Left ventricle myocardium inferior (tissue), 1 donor: ENCODE results near the gene FANCC. TPM values are rescaled to one million over a fixed set of nuclear protein-coding genes. Genes with fewer than 3 reads are reported as not detected.

Source experiments
- DNase-seq: peaks from one replicate; pipeline ENCODE4 v3.0.0-alpha.2; 2020
- H3K27ac ChIP-seq: fragments of 200-600 bp; replicated peaks from 2 replicates; pipeline ENCODE4 v1.8.0; 2021
- H3K27me3 ChIP-seq: fragments of 200-600 bp; 2 replicates; pipeline ENCODE4 v1.8.0; 2021; ENCODE audit warnings: low read depth
- H3K36me3 ChIP-seq: fragments of 200-600 bp; 2 replicates; pipeline ENCODE4 v1.8.0; 2021
- H3K4me1 ChIP-seq: fragments of 200-600 bp; 2 replicates; pipeline ENCODE4 v1.8.0; 2021
- H3K4me3 ChIP-seq: fragments of 200-600 bp; 2 replicates; pipeline ENCODE4 v1.8.0; 2021; ENCODE audit warnings: mild to moderate bottlenecking, moderate library complexity
- H3K9me3 ChIP-seq: fragments of 200-600 bp; replicated peaks from 2 replicates; pipeline ENCODE4 v1.8.0; 2021
- CTCF ChIP-seq: fragments of 200-600 bp; IDR thresholded peaks from 2 replicates; pipeline ENCODE4 v1.8.0; 2021; ENCODE audit warnings: antibody characterized with exemption, mild to moderate bottlenecking, borderline replicate concordance
- intact Hi-C: fragments of 100-400 bp; cut with micrococcal nuclease; formaldehyde crosslinking; loops from one replicate; pipeline ENCODE4 v1.11.0; 2022
- total RNA-seq: library from RNA; stranded (reverse); fragmentation: NEBNext Ultra II Directional; extraction: Animal tissue kit (Norgen Biotek cat#: 25700); gene quantifications from one replicate; pipeline ENCODE4 v1.2.1, GENCODE V29; 2021
- donor health status: DM: no; HTN: yes; CAD: no; lungs with severe emphysema.

The FANCC gene
- total RNA-seq, 1 donor from 2014 or later, result 4.1 TPM

GRCh38 chr9:95188459-95188858 is 129.1 kb downstream of the FANCC start:
- Histone ChIP-seq H3K36me3 (no peaks in the 10 kb centered on the region), H3K27me3 (no peaks in the 10 kb centered on the region), H3K4me1 (peaks cover 20% of the 10 kb centered on the region), H3K27ac (peak overlapping the region; percentile 52), H3K4me3 (no peak overlapping the region), H3K9me3 (no peaks in the 10 kb centered on the region)
- intact Hi-C loops, result no loop called here
- no peak for TF ChIP-seq CTCF
- DNase-seq, result no peak

- H3K9me3 ChIP-seq, result no peaks in the 10 kb centered on the region
- no peaks in the 10 kb centered on the region for H3K36me3 ChIP-seq
- H3K27ac ChIP-seq, result no peak overlapping the region
- H3K4me1 ChIP-seq, result peaks cover 20% of the 10 kb centered on the region
- intact Hi-C loops, result no loop called here
- no peak overlapping the region for H3K4me3 ChIP-seq
- H3K27me3 ChIP-seq, result no peaks in the 10 kb centered on the region
- no peak for TF ChIP-seq CTCF
- DNase-seq, result no peak
Measured at GRCh38 chr9:95185956-95186355, 131.6 kb downstream of the FANCC start.

- TF ChIP-seq CTCF, result peak; percentile 60
Measured at GRCh38 chr9:95182854-95183563, 134.5 kb downstream of the FANCC start.

GRCh38 chr9:95181835-95182234 is 135.7 kb downstream of the FANCC start:
- Histone ChIP-seq H3K36me3 (no peaks in the 10 kb centered on the region), H3K27me3 (no peaks in the 10 kb centered on the region), H3K27ac (no peak overlapping the region), H3K4me3 (no peak overlapping the region), H3K4me1 (no peaks in the 10 kb centered on the region), H3K9me3 (no peaks in the 10 kb centered on the region)
- intact Hi-C loops, result no loop called here
- TF ChIP-seq CTCF, result no peak
- DNase-seq, result no peak

More at GRCh38 chr9:95182854-95183563, 134.5 kb downstream of the FANCC start:
- no peaks in the 10 kb centered on the region for H3K9me3 ChIP-seq
- no peaks in the 10 kb centered on the region for H3K36me3 ChIP-seq
- no peak for DNase-seq
- intact Hi-C loops, result no loop called here
- no peak overlapping the region for H3K27ac ChIP-seq
- H3K4me1 ChIP-seq, result peaks cover 2% of the 10 kb centered on the region
- no peaks in the 10 kb centered on the region for H3K27me3 ChIP-seq
- H3K4me3 ChIP-seq, result no peak overlapping the region

- H3K4me3 ChIP-seq, result no peak overlapping the region
- intact Hi-C loops, result no loop called here
- peak; percentile 57 for TF ChIP-seq CTCF
- no peaks in the 10 kb centered on the region for H3K4me1 ChIP-seq
- no peak for DNase-seq
- H3K9me3 ChIP-seq, result no peaks in the 10 kb centered on the region
- H3K36me3 ChIP-seq, result no peaks in the 10 kb centered on the region
- H3K27ac ChIP-seq, result no peak overlapping the region
- no peaks in the 10 kb centered on the region for H3K27me3 ChIP-seq
Measured at GRCh38 chr9:95181226-95181818, 136.2 kb downstream of the FANCC start.
